Activated T-helper 9 cell treated with anti-CD3 and anti-CD28 coated beads, Interleukin-2, amount 50 U/mL, for 16 hours (primary cell): Measurements from ENCODE around the gene GLB1L2.

Experiments used
- DNase-seq: peaks from one replicate; pipeline ENCODE4 v3.0.0-alpha.2; 2020; ENCODE audit warnings: low read depth

GLB1L2 gene

DNA sequence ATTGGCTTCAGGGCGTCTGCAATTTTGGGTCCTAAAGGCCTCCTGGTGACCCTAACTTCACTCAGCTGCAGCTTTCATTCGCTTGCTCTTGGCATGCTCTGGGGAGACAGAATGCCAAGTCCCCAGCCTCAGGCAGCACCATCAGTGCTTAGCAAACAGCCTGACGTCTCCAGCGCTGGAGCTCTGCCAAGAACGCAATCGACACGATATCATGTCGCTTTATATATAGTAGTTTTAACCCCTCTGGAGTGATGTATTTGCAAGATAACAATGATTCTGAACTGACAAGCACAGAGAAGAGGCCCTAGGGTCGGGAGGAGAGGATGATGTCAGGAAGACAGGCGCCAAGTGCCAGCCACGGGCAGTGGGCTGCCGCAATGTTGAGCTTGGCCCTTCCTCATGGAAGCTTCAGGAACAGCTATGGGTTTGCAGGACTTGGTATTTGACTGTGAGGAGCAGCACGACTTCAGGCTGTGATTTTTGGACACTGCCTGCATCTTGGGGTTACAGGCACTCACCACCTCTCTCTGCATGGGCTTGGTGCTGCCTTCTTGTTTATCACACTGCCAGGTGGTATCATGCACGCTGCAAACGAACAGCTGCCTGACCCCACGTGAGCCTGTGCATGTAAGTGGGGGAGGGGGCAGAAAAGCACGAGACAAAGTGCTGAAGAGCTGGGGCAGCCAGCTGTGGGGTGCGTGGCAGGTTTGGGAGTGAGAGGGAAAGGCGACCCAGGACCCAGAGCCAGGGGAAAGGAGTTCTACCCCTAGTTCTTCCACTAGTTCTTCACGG lies 54.2 kb downstream of the GLB1L2 start:
- DNase-seq: no peak

DNA sequence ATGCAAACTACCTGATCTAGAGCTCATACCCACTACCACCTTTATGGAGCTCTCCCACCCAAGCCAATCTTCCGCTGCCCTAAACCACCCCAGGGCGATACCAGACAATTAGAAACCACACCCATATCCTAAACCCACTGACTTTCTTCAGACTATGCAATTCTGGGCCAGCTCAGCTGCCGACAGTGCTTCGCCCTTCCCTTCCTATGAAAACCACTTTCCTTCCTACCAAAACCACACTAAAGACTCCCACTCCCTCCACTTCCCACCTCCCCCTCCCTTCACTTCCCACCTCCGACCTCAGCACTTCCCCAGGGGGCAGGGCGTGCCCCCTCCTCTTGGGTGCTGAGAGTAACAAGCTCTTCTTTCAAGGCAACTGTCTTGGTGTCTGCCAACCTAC lies 55.2 kb downstream of the GLB1L2 start:
- DNase-seq: no peak

DNA sequence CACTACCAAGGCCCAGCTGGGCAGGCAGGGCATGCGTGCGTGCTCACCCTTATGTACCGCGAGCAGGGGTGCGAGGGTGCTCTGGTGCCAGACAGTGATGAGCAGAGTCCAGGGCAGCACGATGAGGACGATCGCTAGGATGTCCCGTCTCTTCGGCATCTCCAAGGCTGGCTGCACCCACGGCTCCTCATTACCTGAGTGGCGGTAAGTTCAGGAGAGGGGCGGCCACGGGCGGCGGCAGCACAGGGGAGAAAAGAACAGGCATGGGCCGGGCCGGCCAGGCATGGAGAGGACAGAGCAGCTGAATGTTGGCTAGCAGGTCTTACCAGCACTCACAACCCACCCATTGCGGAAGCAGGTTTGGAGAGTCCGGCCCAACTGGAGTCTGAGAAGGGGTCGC lies 55.7 kb downstream of the GLB1L2 start:
- no peak for DNase-seq

DNA sequence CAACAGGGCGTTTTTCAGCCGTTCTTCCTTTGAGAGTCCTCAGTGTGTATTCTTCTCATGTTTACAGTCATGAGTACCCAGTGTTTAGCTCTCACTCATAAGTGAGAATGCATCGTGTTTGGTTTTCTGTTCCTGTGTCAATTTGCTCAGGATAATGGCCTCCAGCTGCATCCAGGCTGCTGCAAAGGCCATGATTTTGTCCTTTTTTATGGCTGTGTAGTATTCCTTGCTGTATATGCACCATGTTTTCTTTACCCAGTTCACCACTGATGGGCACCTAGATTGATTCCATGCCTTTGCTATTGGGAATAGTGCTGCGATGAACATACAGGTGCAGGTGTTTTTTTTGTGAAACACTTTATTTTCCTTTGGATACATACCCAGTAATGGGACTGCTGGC lies 56.8 kb downstream of the GLB1L2 start:
- DNase-seq: no peak

DNA sequence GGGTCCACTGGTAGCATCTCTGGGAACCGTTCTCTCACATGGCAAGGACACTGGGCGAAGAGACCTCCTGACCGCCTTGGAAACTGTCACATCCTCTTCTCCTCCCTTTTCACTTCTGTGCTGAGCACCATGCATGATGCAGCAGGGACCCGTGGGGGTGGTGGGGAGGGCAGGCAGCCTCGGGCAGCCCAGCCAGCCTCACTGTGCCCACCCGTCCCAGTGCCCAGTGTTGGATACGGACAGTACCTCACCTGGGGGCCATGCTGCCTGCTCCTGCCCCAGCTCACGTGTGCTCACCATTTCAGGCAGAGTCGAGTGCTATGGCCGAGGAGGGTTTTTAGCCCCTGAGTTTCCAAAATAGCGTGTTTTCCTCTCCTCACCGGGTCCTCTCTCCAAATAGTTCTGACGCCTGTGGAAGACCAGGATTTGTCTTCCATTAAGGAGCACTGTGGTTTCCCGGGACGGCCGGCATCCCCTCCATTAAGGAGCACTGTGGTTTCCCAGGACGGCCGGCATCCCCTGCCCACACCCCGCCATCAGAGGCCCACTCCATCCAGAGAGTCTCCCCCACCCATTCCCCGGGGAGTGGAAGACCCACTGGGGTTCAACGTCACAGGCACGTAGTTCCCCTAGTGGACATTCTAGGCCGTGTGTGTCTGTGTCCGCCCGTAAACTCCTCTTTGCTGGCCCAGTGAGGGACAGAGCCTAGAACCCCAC lies 57.8 kb downstream of the GLB1L2 start:
- DNase-seq: no peak

DNA sequence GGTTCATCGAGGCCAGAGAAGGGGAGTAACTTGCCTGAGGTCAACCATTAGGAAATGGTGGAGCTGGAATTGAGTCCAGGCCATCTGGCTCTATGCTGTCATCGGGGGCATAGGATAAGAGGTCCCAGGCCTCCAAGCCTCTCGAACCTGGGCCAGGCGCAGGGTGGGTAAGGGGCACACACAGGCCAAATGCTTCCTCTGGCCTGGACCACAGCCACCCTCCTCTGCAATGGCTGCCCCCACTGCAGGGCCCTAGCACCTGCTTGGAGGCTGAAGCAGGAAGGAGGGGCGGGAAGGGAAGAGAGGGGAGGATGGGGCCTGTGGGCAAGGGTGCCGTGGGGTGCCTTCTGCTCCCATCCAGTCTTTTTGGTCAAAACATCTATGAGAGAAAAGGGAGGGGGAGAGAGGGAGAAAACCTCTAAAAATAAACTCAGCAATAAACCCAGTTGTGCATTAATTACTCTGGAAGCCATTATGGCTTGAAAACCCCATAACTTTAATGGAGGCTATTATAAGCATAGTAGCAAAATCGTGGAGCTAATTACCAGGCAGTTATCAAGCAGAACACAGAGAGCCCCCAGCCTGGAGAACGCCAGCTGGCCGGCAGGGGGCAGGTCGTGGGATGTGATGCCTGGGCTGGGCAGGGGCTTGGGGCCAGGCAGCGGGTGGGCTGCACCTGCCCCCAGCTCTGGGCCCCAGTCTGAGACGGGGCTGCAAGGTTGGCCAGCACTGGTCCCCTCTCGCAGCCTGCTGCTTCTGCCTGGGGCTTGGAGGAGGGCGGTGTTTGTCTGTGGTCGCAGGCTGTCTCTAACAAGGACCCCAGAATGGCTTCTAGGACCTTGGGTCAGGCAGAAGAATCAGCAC lies 59.1 kb downstream of the GLB1L2 start:
- no peak for DNase-seq

DNA sequence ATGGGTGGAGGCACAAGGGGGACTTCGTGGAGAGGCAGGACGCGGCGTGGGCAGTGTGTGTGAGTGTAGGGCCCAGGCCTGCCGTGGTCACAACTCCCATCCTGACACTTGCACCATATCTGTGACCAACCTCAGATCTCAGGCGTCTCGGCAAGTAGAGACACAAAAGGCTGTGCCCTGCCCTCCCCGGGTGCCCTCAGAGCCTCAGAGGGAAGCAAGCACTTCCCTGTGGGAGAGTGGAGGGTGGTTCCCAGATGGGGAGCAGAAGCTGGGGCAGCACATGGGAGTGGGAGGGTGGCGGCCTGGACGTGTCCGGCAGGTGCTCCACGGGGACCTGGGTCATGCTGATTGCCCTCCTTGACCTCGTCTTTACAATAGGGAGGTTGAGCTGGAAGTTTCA lies 59.9 kb downstream of the GLB1L2 start:
- DNase-seq: no peak

DNA sequence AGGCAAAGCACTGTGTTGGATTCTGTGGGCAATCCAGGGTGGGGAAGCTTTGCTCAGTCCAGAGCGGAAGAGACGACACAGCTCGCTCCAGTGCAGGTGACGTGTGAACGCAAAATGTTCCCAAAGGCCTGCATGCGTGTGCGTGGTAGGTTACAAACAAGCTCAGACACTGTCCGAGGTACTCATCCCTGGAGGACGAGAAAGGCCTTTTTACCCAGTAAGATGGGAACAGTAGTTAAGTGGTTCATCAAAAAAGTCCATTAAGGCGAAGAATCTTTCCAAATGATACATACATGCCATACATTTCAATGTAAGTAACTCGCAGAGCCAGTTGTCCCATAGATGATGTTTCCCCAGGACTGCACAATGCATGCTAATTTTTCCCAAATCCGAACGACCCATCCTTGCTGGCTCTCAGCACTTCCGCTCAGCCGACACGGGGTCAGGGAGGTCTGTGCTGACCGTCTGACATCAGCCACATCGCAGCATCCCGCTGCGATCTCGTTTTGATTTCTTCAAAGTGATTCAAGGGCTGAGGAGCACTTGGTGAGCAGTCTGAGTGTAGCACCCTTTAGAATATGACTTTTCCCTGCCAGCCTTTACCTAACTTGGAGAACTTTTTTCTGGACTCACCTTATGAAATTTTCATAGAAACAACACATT lies 61.3 kb downstream of the GLB1L2 start:
- no peak for DNase-seq

DNA sequence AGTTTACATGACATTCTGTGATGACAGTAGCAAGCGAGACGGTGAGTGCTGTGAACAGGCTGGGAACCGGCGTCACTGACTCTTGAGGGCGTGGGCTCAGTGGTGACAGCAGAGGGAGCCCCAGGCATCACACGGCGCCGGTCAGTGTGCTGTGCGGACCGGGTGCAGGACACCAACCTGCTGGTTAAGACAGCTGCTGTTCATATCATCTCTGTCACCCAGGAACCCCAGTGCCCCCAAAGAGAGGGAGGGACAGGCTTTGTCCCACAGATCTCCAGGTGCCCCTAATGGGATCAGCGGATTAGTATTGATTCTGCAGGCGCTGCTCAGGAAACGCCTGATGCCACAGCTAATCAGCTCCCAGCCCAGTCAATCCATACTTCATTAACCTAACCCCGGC lies 61.9 kb downstream of the GLB1L2 start:
- no peak for DNase-seq

DNA sequence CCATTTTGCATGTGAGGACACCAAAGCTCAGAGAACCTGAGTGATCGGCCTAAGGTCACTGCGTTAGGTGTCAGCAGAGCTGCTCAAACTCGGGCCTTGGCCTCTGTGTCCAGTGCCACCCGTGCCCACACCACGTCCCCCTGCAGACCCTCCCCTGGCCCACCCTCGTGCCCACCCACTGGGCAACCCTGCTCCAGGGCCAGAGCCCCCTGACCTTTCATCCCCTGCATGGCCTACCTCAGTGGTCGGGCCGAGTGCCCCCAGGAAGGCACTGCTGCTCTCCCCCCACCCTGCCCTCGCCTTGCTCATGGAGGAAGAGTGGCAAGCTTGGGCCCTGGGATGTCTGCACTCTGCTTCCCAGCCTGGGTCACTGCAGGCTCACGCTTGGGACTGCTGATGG lies 62.5 kb downstream of the GLB1L2 start:
- no peak for DNase-seq

DNA sequence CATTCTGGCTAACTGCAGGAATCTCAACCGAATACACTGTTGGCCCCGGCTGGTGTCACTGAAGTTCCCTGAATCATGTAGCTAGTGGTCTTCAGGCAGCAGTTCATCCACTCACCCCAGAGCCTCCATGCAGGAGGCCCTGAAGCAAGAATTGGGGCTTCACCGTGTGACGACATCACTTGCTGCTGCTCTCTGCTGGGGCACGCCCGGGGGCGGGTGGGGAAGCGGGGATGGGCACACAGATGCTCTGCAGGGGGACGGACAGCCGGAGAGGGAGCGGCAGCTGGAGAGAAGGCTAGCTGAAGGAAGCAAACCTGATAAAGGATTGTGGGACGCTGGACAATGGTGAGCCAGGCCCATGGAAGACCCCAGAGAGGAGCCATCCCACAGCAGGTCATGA lies 63.2 kb downstream of the GLB1L2 start:
- no peak for DNase-seq

DNA sequence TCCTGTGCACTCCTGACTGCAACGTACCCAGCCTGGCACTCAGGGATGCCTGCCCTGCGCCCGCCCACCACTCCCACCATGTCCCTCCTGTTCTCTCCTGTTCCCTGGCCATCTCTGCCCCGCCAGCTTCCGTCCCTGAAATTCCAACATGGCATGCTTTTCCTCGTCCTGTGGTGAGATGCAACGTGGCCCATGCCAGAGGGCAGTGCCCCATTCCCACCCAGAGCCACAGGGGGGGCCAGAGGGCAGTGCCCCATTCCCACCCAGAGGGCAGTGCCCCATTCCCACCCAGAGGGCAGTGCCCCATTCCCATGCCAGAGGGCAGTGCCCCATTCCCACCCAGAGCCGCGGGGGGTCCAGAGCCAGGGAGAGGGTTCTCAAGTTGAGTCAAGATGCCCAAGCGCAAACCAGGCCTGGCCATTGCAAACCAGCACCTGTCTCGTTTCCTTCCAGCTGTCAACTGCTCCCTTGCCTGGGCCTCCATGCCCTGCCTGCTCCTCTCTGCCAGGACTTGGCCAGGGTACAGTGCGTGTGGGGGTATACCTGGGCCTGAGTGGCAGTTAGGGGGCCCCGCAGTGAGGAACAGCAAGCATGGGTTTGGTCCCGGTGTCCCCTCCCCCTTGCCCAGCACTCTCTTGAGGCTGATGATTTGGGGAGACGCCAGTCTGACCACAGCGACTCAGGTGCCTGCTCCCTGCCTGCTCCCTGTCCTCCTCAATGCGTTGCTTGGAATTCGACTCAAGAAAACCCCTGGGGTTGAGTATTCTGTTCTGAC lies 65.7 kb downstream of the GLB1L2 start:
- no peak for DNase-seq

DNA sequence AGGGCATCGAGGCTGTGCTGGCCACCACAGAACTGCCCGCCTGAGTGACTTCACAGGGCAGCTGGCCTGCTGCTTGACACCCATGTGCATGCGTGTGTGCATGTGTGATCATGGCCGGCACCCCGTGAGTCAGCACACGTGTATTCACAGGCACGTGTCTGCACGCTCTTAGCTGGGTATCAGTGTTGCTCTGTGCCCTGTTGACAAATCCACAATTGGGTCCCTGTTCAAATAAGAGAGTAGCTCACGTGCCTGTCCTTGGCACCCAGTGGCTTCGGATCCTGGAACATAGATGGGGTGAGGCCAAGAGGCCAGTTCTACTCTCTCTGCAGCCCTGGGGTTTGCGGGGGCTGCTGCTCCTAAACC lies 66.3 kb downstream of the GLB1L2 start:
- no peak for DNase-seq

DNA sequence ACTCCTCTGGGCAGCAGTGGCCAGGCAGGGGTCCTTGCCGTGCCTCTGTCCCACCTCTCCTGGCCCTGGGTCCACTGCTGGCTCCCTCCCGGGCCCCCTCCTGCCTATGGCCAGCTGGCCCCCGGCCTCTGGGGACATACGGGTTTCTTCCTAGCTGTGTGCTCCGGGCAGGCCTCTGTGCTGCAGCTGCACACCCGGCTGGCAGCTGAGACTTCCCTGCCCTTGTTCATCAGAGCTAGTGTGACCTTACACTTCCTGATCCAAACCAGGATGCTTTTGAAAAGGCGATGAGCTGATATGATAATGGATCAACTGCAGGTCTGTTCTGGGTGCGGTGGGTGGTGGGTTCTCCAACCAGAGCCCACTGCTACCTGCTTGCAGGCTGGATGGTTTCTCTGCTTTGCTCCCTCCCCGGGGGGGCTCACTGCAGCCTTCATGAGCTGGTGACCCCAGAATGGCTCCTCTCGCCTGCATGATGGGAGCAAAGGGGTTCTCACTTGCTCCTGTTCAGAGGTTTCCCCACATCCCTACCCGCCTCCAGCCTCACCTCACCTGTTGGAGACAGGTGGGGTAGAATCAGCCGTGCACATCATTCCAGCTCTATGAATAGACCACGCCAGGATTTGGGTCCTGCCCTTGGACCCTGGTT lies 67.0 kb downstream of the GLB1L2 start:
- no peak for DNase-seq

DNA sequence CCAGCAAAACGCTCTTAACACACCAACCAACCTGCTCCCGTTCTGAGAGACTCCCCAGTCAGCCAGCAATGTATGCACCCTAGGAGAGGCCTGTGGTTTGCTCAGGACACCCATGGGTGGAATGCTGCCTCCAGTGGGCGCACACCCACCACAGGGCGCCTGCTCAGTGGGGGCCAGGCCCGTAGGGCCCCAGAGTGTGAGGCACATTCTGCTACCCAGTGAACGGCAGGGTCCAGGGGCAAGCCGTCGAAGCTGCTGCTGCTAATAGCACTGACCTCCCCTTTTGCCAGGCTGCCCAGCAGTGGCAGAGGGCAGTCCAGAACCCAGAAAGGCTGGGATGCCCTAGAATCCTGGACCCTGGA lies 67.5 kb downstream of the GLB1L2 start:
- no peak for DNase-seq

DNA sequence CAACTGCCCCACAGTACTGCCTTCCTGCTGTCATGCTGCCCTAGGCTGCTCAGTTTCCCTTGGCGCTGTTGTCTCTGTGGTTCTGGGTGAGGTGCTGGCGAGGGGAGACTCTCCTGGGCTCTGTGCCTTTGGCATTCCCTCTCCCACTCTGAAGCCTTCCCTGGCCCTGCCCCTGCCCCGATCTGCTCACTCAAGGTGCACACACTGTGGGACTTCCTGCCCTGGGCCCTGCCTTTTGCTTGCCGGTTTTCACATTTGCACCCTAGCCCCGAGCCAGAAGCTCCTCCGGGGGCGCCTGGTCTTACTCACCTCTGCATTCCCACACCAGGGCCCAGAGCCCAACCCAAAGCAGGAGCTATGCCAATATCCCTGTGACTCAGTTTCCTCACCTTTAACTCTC lies 68.2 kb downstream of the GLB1L2 start:
- no peak for DNase-seq

DNA sequence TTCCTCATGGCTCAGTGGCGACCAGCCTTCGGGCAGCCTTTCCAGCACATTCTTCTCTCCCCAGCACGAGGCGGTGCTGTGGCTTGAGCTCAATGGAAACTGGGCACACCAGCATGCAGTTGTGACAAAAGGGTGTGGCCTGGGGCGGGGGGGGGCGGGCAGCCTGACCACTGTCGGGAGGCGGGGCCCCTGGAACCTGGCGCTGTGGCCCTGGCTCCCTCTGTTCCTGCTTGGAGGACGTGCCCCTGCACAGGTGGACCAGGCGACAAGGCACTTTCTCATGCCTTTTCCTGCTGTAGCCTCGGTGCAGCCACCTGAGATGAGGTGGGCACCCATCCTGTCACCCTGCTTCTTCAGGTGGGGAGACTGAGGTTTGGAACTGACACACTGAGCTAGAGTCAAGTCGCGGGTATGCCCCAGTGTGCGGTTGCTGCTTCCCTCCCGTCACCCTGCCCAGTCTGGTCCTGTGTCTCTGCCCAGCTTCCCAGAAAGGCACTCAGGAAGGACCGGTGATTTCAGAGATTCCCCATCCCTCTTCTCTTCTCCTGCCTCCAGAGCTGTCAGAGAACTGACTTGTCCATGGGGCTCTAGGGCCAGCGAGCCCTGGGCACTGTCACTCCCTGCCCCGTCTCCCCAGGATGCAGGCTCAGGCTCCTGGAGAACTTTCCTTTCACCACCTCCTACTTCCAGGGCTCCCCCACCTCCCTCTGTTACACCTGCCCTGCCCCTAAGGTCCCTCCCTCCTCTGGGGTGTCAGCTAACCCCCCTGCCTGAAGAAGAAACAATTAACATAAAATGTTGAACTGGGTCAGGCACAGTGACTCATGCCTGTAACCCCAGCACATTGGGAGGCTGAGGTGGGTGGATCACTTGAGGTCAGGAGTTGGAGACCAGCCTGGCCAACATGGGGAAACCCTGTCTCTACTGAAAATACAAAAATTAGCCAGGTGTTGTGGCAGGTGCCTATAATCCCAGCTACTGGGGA lies 70.3 kb downstream of the GLB1L2 start:
- DNase-seq: no peak

DNA sequence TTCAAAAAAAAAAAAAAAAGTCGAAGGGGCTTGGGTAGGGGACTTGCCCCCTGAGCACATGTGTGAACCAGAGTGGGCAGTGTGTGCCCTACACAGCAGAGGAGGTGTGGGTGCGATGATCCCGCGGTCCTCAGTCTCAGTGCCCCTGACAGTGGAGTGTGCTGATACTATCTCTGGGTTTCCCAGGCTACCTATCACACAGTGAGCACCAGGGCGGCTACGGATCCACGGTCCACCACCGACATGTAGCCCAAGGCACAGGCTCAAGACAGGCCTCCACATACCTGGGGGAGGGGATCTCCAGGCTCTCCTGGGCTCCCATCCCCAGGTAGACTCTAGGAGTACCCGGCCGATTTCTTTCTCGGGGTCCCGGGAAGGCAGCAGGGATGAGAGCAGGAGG lies 71.1 kb downstream of the GLB1L2 start:
- no peak for DNase-seq

DNA sequence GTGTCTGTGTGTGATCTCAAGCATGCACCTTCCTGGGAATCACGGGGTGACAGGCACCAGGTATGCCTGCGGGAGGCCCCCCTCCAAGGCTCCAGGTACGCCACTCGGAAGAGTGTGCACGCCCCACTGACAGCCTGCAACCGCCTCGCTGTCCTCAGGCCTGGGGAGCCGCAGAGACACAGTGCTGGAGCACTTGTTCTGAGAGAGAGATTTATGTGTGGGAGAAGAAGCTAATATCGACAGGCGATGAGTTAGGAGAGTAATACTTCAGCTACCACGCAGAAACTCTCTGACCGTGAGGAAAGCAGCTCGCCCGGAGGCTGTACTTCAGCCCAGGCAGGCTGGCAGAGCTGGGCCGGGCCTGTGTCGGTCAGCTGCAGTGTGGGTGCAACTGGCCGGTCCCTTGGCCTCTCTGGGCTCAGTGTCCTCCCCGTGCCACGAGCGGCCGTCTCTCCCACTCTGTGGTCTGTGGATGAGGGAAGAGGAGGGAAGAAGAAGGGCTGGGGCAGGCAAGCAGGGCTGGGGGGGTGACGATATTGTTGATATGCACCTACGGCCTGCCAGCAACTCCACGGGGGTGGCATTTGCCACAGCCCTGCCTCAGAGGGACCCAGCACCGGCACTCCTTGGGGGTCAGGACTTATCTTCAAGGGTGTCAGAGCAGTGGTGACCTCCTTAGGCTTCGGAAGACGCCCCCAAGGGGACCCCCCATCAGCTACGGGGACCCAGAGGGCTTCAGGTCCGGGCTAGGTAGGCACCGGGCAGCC lies 73.0 kb downstream of the GLB1L2 start:
- DNase-seq: no peak
